Measurements from ENCODE around the gene FAM131C.

FAM131C gene

DNA sequence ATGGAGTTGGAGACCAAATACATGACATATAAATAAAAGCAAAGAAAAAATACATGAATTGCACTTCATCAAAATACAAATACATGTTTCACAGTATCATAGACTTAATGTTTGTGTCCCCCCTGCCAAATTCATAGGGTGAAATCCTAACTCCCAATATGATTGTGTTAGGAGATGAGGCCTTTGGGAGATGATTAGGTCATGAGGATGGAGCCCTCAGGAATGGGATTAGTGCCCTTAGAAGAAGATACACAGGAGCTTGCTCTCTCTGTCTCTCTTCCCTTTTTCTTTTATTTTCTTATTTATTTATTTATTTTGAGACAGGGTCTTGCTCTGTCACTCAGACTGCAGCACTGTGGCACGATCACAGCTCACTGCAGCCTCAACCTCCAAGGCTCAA, 26.0 kb upstream of the FAM131C start:
- no peak for DNase-seq

DNA sequence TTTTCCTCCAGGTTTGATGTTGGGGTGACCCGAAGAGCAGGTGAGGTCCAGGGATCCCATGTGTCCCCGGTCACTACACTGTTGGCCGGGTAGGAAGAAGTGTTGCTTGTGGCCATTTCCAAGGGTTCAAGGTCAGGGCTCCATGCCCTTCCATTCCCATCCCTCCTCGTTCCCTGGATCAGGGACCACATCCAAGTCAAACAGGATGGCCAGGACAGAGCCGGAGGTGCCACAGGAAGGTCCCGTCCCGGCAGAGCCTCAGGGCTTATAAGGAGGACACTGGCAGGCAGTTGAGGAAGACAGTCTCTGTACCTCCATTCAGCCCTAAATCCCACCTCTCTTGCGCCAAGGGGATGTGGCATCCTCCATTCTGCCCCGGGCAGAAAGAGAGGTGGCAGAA, 22.0 kb upstream of the FAM131C start:
- no peak for DNase-seq

DNA sequence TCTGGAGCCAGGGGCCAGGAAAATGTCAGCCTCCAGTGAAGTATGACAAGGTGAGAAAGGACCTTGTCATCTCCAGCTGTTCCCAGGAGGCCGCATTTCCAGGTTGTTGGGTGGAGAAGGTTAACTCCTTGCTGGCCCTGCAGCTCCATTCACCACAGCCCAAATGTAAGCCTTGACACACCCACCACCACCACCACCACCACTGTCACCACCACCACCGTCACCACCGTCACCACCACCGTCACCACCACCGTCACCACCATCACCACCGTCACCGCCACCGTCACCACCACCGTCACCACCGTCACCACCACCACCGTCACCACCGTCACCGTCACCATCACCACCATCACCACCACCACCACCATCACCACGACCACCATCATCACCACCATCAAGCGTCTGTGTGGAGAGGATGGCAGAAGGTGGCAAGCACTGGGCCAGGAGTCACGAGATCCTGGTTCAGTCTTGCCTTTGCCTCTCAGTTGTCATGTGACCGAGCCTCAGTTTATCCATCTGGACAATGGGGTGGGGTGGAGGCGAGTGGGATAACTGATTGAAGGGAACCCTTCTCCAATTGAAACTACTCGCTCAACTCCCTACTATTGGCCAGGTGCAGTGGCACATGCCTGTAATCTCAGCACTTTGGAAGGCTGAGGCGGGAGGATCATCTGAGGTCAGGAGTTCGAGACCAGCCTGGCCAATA, 21.2 kb upstream of the FAM131C start:
- DNase-seq = no peak

DNA sequence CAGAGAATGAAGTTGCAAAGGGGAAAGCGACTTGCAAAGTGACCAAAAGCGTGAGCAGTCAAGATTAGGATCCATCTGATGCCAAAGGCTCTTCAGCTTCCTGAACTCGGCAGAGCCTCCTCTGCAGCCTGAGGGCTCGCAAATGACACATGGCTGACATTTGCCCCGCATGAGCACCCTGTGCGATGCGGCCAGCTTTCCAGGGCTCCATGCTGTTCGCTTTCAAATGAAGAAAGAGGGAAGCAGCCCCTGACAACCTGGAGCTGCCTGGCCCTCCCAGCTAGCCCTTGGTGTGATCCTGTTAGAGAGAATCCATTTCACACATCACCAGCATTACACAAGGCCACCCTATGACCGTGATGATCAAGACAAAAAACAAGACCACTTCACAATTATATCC, 20.2 kb upstream of the FAM131C start:
- DNase-seq = no peak

DNA sequence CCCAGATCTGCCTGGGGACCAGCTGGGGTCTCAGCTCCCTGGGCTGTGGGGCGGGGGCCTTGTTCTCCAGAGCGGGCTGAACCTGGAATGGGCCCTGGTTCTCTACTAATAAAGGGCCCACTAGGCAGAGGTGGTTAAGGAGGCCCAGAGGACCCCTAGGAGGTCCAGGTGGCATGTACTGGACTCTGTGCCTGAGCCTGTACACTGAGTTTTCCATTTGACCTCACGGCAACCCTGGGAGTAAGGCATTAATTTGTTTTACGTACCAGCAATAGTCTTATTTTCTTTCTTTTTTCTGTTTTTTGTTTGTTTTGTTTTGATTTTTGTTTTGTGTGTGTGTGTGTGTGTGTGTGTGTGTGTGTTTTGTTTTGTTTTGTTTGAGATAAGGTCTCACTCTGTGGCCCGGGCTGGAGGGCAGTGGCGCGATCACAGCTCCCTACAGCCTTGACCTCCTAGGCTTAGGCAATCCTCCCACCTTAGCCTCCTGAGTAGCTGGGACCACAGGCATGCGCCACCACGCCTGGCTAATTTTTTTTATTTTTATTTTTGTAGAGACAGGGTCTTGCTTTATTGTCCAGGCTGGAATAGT, 19.6 kb upstream of the FAM131C start:
- DNase-seq = no peak

DNA sequence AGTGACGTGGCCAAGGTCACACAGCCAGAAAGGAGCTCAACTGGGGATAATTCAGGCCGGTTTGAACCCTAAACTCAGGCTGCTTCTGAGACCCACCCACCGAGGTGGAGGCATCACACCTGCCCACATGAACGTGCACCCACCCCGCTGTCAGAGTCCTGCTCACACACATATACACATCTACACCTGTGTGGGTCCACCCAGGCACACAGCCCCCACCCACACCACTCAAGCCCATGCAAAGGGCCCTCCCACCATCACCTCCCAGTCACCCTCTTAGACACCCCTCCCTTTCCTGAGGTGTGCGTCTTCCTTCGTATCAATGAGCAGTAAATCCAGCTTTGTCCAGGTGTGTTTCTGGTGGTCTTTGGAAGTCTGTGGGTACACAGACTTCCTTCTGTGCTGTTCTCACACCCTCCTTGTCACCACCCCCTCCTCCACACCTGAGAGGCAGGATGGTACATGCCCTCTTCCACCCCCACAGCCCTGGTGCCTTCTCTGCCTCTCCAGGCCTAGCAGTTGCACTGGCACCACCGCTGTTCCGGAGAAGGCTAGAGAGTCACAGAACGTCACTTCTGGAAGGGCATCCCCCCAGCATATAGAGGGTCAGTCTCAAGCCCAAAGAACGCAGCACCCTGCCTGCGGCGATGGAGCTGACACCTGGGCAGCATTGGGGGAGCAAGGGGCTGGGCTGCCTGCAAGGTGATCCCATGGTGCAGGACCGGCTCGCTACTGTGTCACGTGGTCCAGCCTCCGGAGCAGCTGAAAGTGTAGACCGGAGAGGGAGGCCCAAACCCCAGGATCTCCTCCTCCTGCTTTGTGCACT, 18.9 kb upstream of the FAM131C start:
- no peak for DNase-seq

DNA sequence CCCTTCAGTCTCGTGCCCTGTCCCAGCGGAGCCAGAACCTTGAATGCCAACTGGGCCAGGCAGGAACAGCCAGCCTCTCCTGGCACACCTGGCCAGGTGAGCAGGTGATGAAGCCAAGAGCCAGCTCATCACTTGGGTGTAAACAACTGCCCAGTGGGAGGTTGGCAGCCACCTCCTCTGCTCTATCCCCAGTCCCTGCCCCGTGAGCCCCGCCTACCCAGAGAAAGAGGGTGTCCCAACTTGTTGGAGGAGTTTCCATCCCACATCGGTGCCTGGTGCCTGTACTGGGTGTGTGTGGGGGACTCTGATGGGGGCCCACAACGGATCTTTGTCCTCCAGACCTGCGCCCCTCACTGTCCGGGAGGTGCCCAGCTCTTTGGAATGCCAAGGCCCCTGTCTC, 17.8 kb upstream of the FAM131C start:
- DNase-seq = no peak

DNA sequence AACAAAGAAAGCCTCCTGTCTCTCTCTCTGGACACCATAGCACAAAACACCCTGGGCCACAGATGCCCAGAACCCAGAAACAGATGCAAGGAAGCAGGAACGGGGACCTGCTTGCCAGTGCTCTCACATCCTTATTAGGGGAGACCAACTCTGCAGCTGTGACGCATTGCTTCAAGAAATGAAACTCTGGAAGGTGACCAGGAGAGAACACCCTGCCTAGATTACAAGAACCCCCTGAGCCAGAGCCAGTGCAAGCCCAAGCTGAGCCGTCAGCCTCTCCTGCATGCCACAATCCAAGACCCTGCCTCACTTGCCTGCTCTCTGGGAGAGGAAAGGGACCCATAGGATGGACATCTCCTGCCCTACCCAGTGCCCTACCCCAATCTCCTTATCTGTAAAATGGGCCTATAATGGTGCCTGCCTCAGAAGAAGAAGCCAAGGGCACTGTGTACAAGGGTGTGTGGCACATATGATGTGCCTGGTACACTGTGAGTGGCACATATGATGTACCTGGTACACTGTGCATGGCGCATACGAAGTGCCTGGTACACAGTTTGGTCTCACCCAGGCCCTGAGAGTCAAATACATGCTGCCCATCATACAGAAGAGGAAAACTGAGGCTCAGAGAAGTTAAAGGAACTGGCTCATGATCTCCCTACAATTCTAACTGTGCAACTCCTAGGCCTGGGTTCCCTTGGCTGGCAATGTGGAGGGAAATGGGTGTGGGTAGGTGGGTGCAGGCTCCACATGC, 16.8 kb upstream of the FAM131C start:
- DNase-seq = no peak

DNA sequence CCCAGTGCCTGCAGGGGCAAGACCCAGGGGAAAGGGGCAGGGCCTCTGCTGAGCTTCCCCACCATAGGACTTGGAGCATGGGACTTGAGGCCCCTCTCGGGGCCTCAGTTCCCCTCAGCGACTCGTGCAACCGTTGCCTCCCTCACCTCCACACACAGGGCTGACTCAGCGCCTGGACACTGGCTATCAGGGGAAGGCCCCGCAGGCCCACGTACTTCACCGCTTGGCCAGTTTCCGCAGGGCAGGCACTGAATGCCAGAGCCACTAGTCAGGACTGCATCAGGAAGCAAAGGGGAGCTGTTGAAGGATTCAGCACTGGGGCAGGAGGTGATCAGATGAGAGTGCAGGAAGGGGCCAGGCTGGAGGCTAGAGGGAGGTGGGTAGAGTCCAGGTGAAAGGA, 15.5 kb upstream of the FAM131C start:
- DNase-seq = no peak

DNA sequence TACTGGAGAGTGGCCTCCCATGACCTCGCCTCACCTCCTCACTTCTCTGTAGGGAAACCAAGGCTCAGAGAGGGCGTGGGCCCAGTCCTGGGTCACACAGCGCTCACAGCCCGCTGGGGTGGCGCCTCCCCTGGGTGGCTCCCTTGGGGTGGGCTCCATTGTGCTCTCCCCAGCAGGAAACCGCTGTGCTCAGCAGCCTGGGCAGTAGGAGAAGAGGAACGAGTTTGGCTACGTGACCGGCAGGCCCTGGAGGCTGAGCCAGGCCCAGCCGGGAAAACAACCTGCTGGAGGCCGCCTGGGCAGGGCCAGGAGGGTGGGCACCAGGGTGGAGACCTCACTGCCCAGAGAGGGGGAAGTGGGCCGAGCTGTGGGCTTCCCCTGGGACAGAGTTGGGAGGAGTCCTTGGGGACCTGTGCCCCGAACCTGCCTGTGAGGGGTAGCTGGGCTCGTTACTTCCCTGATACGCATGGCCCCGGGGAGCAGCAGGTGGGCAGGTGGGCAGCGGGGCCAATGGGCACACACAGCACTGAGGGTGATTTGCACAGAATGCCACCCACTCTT, 15.0 kb upstream of the FAM131C start:
- DNase-seq = no peak

DNA sequence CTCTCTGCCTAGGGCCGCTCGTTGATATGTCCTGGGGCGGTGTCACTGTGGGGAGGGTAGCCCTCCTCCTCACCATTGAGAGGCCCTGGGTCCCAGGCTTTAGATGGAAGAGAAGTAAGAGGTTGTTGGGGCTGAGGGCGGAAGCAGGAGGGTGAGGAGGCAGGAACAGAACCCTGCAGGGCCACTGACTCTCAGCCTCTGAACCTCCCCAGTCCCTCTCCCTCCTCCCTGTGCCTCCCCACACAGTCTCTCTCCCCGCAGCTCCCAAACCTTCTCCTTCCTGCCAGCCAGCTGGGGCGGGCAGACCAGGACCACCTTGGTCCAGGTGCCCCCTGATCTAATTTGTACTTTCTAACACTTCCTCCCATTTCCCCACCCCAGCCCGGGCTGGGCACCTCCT, 14.3 kb upstream of the FAM131C start:
- DNase-seq = no peak

DNA sequence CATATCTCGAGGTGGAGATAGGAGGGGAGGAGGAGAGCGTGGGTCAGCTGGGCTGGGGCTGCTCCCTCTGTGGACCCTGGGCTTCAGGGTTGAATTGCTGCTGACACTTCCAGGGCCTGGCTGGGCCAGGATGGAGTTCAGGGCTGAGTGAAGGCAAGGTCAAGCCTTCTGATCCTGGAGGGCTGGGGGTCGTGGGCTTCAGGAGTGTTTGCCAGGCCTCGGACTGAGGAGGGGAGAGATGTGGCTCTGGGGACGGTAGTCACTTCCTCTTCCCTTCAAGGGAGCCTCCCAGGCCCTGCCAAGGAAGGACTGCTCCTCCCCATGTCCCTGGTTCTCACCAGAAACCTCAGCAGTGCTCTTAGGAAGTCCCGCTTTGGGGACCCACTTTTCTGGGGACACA, 12.1 kb upstream of the FAM131C start:
- no peak for DNase-seq

DNA sequence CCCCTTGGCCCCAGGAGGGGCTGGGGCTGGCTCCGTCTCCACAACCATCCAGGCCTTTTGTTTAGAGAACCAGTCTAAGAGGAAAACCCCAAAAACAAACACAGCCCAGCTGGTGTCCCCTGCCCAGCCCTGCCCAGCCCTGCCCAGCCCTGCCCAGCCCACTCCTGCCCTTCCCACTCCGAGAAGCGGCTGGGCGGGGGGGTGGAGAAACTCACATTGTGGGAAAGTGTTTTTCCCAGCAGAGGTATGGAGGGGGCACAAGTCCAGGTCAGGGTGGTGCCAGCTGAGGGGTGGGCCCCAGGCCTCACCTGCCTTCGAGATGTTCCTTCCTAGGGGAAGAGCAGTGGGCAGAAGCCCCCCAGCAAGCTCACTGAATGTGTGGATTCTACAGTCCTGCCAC, 10.0 kb upstream of the FAM131C start:
- DNase-seq = no peak

DNA sequence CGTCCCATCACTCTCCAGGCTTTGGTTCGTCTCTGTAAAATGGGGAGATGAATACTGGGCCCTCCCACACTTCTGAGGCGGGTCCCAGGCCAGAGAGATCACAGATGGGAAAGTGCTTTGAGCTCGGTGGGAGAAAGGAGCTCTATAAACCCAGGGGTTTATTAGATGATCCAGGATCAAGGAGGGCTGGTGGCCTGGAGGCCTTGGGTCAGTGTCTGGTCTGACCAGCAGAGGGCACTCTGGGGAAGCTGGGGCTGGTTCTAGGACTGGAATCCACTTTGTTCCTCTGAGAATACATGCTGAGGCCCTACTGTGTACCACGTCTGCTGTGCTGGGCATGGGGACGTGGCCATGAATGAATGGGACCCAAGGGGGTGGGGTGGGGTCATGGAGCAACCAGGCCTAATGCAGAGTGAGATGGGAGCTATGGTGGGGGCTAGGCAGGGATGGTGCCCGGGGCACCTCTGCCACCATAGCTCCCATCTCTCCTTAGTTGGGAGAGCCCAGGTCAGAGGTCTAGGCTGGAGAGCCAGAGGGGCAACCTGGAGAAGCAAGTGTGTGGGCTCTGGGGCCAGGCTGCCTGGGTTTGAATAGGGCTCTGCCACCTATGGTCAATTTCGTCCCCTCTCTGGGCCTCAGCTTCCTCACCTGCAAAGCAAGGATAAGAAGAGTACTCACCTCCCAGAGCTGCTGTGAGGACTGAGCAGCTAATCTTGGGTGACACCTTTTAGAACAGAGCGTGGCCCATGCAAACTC, 9.0 kb upstream of the FAM131C start:
- DNase-seq = no peak

DNA sequence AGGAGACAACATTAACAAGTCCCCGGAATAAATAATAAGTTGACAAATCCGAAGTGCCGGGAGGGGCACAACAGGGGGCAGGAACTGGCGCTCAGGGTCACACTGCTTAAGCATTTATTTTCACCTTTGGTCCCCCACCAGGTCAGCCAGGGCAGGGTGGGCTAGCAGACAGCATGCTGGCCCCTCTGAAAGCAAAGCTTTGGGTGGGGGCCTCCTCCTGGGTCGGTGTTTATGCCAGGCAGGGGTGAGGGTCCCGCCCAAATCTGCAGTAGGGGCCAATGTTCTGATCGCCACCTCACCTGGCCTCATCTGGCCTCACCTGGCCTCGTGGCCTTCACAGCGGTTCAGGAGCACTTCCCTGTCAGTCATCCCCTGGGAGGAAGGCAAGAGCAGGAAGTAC, 8.2 kb upstream of the FAM131C start:
- no peak for DNase-seq

DNA sequence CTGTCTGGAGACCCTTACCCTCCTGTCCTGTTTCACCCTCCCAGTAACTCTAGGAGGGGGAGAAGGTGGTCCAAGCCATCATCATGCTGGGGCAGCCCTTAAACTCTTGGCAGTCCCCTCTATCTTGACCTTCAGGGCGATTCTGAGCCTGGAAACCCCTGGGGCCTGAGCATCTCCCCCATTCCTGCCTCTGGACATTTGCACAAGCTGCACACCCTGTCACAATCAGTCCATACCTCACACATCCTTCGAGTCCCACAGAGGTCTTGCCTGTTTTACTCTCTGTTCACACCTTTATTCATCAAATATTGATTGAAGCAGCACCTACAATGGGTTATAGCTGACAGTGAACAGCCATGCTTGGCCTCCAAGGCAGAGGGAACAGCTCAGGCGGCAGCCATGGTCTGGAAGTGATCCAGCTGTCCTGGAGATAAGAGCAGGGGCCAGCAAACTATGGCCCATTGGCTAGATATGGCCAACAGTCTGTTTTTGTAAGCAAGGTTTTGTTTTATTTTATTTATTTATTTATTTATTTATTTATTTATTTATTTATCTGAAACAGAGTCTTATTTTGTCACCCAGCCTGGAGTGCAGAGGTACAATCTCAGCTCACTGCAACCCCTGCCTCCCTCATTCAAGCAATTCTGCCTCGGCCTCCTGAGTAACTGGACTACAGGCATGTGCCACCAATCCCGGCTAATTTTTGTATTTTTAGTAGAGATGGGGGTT, 7.1 kb upstream of the FAM131C start:
- DNase-seq = no peak

DNA sequence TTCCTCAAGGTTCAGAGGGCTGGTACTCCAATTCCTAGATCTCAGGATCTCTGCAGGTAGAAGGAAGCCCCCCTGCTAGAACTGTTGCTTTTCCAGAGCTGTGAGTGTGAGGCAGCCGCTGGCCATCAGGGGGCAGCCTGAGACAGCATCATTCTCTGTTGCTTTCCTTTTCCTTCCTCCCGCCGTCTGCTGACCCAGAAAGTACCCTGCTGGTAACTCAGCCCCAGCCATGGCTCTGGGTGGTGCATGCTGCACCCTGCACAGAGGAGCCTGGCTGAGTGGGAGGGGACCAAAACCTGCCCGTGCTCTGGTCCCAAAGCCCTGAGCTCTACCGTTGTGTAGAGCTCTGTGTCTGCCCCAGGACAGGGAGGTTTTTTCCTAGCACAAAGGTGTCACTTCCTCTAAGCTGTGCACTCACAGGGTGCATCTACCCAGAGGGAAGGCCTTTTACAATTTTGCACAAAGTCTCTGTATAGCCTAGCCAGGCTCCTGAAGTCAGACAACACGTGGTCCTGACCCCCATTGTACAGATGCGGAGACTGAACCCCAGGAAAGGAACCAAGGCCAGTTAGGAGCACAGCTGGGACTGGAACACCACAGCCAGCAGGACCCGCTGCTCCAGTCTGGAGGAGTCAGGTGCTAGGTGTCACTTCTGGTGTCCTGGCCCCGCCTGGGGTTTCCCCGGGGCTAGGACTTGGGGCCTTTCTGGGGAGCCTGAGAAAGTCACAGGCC, 5.6 kb upstream of the FAM131C start:
- DNase-seq = peak; percentile 51

DNA sequence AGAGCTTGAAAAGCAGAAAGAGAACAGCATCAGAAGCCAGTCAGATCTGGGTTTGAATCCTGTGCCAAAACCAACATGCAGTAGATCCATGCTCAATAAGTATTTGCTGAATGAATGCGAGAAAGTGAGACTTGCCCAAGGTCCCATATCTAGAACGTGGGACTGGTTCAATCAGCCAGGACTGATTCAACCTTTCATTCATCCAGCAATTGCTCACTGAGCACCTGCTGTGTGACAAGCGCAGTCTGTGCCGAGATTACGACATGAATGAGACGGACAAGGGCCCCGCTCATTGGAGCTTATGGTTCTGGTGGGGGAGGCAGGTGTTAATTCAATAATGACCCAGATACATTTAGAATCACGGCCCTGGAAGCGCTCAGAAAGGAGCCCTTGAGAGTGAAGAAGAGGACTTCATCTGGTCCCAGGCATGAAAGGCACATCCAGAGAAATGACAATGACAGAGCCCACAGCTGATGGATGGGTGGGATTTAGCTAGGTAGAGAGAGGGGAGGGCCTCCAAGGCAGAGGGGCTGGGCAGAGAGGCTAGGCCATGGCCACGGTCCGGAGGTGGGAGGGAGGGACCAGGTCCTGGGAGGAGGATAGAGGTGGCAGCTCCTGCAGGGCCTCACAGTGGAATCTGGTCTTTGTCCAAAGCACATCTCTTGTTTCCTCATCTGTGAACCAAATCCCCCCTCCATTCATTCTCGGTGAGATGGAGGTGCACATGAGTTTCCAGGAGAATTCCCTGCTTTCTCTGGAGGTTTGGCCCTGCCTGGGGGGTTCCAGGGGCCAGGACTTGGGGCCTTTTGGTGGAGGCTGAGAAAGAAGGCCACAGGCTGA, 4.2 kb upstream of the FAM131C start:
- no peak for DNase-seq

DNA sequence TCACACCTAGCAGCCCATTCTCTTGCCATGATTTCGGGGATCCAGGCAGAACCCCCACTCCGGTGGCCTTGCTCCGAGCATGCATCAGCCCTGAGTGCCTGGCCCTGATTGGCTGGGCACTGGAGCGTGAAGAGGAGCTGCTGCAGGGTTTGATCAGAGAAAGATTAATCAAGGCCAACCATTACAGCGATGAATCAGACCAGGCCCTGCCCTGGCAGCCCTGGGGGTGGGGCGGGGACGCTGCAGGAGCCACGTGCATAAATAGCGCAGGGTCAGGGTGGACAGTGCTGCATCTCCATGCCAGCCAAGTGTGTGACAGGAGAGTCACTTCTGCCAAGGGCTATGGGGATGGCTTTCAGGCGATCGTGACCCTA, 3.4 kb upstream of the FAM131C start:
- peak; percentile 37 for DNase-seq
